A549 (cell line): ENCODE measurements around the gene ANKRD13C. TPM values are rescaled to one million over a fixed set of nuclear protein-coding genes. Genes with fewer than 3 reads are reported as not detected.

Experiments
- BHLHE40 ChIP-seq: IDR thresholded peaks from 2 replicates; pipeline ENCODE4 v1.6.1; 2012; ENCODE audit warnings: low read depth, low read length, inconsistent platforms
- CBX2 ChIP-seq: fragments of 200-600 bp; sonication (generic); IDR thresholded peaks from 2 replicates; pipeline ENCODE4 v1.6.1; 2016; ENCODE audit warnings: low read depth, mild to moderate bottlenecking, borderline replicate concordance
- CTCF ChIP-seq: fragments of >200 bp; sonication (Bioruptor Twin); formaldehyde crosslinking; IDR thresholded peaks from 3 replicates; pipeline ENCODE4 v1.5.1; 2016
- EHMT2 ChIP-seq: fragments of 200-600 bp; sonication (generic); IDR thresholded peaks from 2 replicates; pipeline ENCODE4 v1.6.1; 2016; ENCODE audit warnings: antibody characterized with exemption, low read depth, mild to moderate bottlenecking, moderate library complexity
- ESRRA ChIP-seq: fragments of 150-350 bp; IDR thresholded peaks from 2 replicates; pipeline ENCODE4 v1.6.1; 2014; ENCODE audit warnings: mild to moderate bottlenecking, low read length, borderline replicate concordance
- FOSB ChIP-seq: fragments of 250-450 bp; sonication (Bioruptor Pico); IDR thresholded peaks from 2 replicates; pipeline ENCODE4 v1.5.0; 2020; ENCODE audit warnings: mild to moderate bottlenecking, moderate library complexity
- FOSL2 ChIP-seq, 2 experiments: fragments of 450-650 bp in 1 of 2; fragments of >200 bp in 1 of 2; sonication (Bioruptor Twin) in 1 of 2; formaldehyde crosslinking; IDR thresholded peaks; 2 replicates each; pipeline versions ENCODE4 v1.5.0 to v1.6.1; 2016 to 2020; ENCODE audit warnings: mild to moderate bottlenecking in 1 of 2, moderate library complexity in 1 of 2
- FOXS1 ChIP-seq: fragments of 250-450 bp; sonication (Bioruptor Pico); IDR thresholded peaks from 2 replicates; pipeline ENCODE4 v1.5.0; 2020; ENCODE audit warnings: mild to moderate bottlenecking, moderate library complexity
- GATA3 ChIP-seq: IDR thresholded peaks from 2 replicates; pipeline ENCODE4 v1.6.1; 2012; ENCODE audit warnings: borderline replicate concordance
- HDAC2 ChIP-seq: fragments of 200-600 bp; sonication (generic); IDR thresholded peaks from 2 replicates; pipeline ENCODE4 v1.6.1; 2016
- JUN ChIP-seq, 2 experiments: fragments of >200 bp; sonication (Bioruptor Twin); formaldehyde crosslinking; IDR thresholded peaks; 2 replicates in 1 of 2; 3 replicates in 1 of 2; pipeline ENCODE4 v1.6.1; 2016 to 2017
- MYC ChIP-seq: IDR thresholded peaks from 2 replicates; pipeline ENCODE4 v1.6.1; 2012; ENCODE audit warnings: mild to moderate bottlenecking, inconsistent platforms, low read length, improper control_type of control experiment, borderline replicate concordance
- NFE2L2 ChIP-seq: fragments of 150-350 bp; conservative IDR thresholded peaks from 2 replicates; pipeline ENCODE4 v1.6.1; 2014; ENCODE audit warnings: low read length
- NPAS2 ChIP-seq: fragments of 250-450 bp; sonication (Bioruptor Pico); IDR thresholded peaks from 2 replicates; pipeline ENCODE4 v1.8.0; 2022; ENCODE audit warnings: mild to moderate bottlenecking, moderate library complexity, borderline replicate concordance
- NR3C1 ChIP-seq: fragments of >200 bp; sonication (Bioruptor Twin); formaldehyde crosslinking; IDR thresholded peaks from 3 replicates; pipeline ENCODE4 v1.6.1; 2017
- POLR2A ChIP-seq: IDR thresholded peaks from 2 replicates; pipeline ENCODE4 v1.6.1; 2012; ENCODE audit warnings: mild to moderate bottlenecking, low read length
- REST ChIP-seq: fragments of 200-600 bp; sonication (generic); IDR thresholded peaks from 2 replicates; pipeline ENCODE4 v1.6.1; 2016; ENCODE audit warnings: antibody characterized with exemption, mild to moderate bottlenecking, moderate library complexity
- RFX5 ChIP-seq: fragments of 450-650 bp; IDR thresholded peaks from 2 replicates; pipeline ENCODE4 v1.7.1; 2014; ENCODE audit warnings: antibody characterized with exemption, mild to moderate bottlenecking, moderate library complexity
- SMC3 ChIP-seq: fragments of >200 bp; sonication (Bioruptor Twin); formaldehyde crosslinking; IDR thresholded peaks from 3 replicates; pipeline ENCODE4 v1.6.1; 2018; ENCODE audit warnings: inconsistent platforms
- SREBF2 ChIP-seq: fragments of 450-650 bp; IDR thresholded peaks from 2 replicates; pipeline ENCODE4 v1.6.1; 2014; ENCODE audit warnings: mild to moderate bottlenecking, moderate library complexity
- TP53 ChIP-seq: fragments of 250-450 bp; sonication (Bioruptor Pico); IDR thresholded peaks from 2 replicates; pipeline ENCODE4 v1.5.0; 2021; ENCODE audit warnings: mild to moderate bottlenecking, moderate library complexity
- polyA plus RNA-seq, 4 experiments: library from polyadenylated mRNA; depleted of rRNA in 3 of 4; stranded (reverse); fragments of >200 nt; fragmentation: RNase III in 1 of 4; extraction: RNeasy Plus Mini Kit Qiagen cat#74134 plus additional on column Dnase treatment in 1 of 4; gene quantifications; 2 replicates in 3 of 4; 3 replicates in 1 of 4; pipeline ENCODE4 v1.2.3, GENCODE V29; 2011 to 2017
- TF ChIP-seq, protein P1 (sequence below): IDR thresholded peaks from 2 replicates; pipeline ENCODE4 v1.6.1; 2012
- TF ChIP-seq, protein P2 (sequence below): IDR thresholded peaks from 2 replicates; pipeline ENCODE4 v1.6.1; 2012
- TF ChIP-seq, protein P3 (sequence below): fragments of 150-350 bp; IDR thresholded peaks from 2 replicates; pipeline ENCODE4 v1.6.1; 2014; ENCODE audit warnings: low read depth, mild to moderate bottlenecking, low read length

The ANKRD13C gene
- polyA plus RNA-seq, 2 of the 4 experiments (the other 2 are of a cell fraction), result 8.1 to 12.5 TPM

- TF ChIP-seq ESRRA (no peak), POLR2A (peak; percentile 79), NR3C1 (no peak), EHMT2 (no peak), REST (peak; percentile 86), TP53 (no peak), CBX2 (no peak), JUN (IDR thresholded peaks at IDR 0.05) (peak in 1 of 2 experiments; percentile 77; a peak in 3 of 5 replicates), HDAC2 (no peak), FOXS1 (CRISPR knock-in tag) (no peak), BHLHE40 (no peak), CTCF (no peak), FOSB (CRISPR knock-in tag) (no peak), MYC (no peak), SMC3 (no peak), FOSL2 (IDR thresholded peaks at IDR 0.05) (no peak), FOSL2 (CRISPR knock-in tag; IDR thresholded peaks at IDR 0.05) (0 out of 2 replicates have a peak, but pooled peaks have one; percentile 14), NFE2L2 (no peak), RFX5 (no peak; the same call in 1 of the 2 replicates), GATA3 (peak; percentile 72), NPAS2 (no peak), SREBF2 (no peak)
- TF ChIP-seq, protein P1, sequence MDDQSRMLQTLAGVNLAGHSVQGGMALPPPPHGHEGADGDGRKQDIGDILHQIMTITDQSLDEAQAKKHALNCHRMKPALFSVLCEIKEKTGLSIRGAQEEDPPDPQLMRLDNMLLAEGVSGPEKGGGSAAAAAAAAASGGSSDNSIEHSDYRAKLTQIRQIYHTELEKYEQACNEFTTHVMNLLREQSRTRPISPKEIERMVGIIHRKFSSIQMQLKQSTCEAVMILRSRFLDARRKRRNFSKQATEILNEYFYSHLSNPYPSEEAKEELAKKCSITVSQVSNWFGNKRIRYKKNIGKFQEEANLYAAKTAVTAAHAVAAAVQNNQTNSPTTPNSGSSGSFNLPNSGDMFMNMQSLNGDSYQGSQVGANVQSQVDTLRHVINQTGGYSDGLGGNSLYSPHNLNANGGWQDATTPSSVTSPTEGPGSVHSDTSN, result no peak
- TF ChIP-seq, protein P2, sequence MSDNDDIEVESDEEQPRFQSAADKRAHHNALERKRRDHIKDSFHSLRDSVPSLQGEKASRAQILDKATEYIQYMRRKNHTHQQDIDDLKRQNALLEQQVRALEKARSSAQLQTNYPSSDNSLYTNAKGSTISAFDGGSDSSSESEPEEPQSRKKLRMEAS, result peak; percentile 87
- TF ChIP-seq, protein P3, sequence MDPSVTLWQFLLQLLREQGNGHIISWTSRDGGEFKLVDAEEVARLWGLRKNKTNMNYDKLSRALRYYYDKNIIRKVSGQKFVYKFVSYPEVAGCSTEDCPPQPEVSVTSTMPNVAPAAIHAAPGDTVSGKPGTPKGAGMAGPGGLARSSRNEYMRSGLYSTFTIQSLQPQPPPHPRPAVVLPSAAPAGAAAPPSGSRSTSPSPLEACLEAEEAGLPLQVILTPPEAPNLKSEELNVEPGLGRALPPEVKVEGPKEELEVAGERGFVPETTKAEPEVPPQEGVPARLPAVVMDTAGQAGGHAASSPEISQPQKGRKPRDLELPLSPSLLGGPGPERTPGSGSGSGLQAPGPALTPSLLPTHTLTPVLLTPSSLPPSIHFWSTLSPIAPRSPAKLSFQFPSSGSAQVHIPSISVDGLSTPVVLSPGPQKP, result no peak
Measured at GRCh38 chr1:70354332-70355110, at the start of gene ANKRD13C (continued).
